Naive thymus-derived CD8-positive, alpha-beta T cell (primary cell): ENCODE results near the gene EOLA1. TPM values are rescaled to one million over a fixed set of nuclear protein-coding genes. Genes with fewer than 3 reads are reported as not detected.
A peak's percentile ranks its signal among the peaks of the same experiment; 100 is the strongest.
"Not testable (repeated sequence)": the region's sequence is repeated elsewhere in the genome, so short reads cannot be mapped to it uniquely, and the experiment has no call there.

Experiments
- ATAC-seq, 2 donors: fragments of 150-1000 bp; cut with Tn5 transposase in 1 of 2; sonication (Bioruptor Pico), chemical (Tn5 transposase) in 1 of 2; 1 replicate in 1 of 2; 2 replicates in 1 of 2; pipeline ENCODE4 v1.10.0; 2021; ENCODE audit warnings: mild to moderate bottlenecking in 2 of 2, moderate library complexity in 2 of 2
- POLR2A ChIA-PET: fragments of 350-600 bp; sonication (Branson Sonifier 250); formaldehyde crosslinking; loops from one replicate; lab custom pipeline; 2021; ENCODE audit warnings: antibody characterized with exemption; lab: Charles Lee
- DNase-seq, 10 donors: peaks; one replicate each; pipeline versions ENCODE4 v3.0.0 to v3.0.0-alpha.2; 2020 to 2022
- H3K27ac Mint-ChIP-seq, 10 donors: one replicate each; pipeline ENCODE4 v1.8.0; 2020 to 2022; ENCODE audit warnings: mild to moderate bottlenecking in 10 of 10, mixed read lengths in 10 of 10, moderate library complexity in 4 of 10, inconsistent platforms in 1 of 10
- H3K27me3 Mint-ChIP-seq, 5 donors: one replicate each; pipeline ENCODE4 v1.8.0; 2021 to 2022; ENCODE audit warnings: mixed read lengths in 5 of 5
- H3K36me3 Mint-ChIP-seq, 3 donors: one replicate each; pipeline ENCODE4 v1.8.0; 2020 to 2022; ENCODE audit warnings: mixed read lengths in 3 of 3, mild to moderate bottlenecking in 2 of 3, inconsistent platforms in 1 of 3
- H3K4me1 Mint-ChIP-seq, 4 donors: one replicate each; pipeline ENCODE4 v1.8.0; 2021 to 2022; ENCODE audit warnings: mixed read lengths in 4 of 4
- H3K4me3 Mint-ChIP-seq, 10 donors: one replicate each; pipeline ENCODE4 v1.8.0; 2020 to 2022; ENCODE audit warnings: mild to moderate bottlenecking in 10 of 10, mixed read lengths in 10 of 10, moderate library complexity in 6 of 10, inconsistent platforms in 1 of 10
- H3K9me3 Mint-ChIP-seq, 9 donors: one replicate each; pipeline ENCODE4 v1.8.0; 2020 to 2022; ENCODE audit warnings: mixed read lengths in 9 of 9, mild to moderate bottlenecking in 3 of 9, inconsistent platforms in 1 of 9, moderate library complexity in 1 of 9
- polyA plus RNA-seq, 3 donors: library from polyadenylated mRNA; unstranded; fragments of 300-500 nt; fragmentation: Illumina TruSeq; gene quantifications; one replicate each; pipeline ENCODE4 v1.2.3, GENCODE V29; 2021
- total RNA-seq, 8 experiments: library from RNA in 2 of 8; stranded (reverse) in 2 of 8; gene quantifications; one replicate each; pipeline ENCODE4 v1.2.3 and lab custom pipeline; 2021 to 2026

The EOLA1 gene
- total and polyA plus RNA-seq, 5 experiments from 2014 or later: 22.1 to 35.3 (median 24.4) TPM

DNA sequence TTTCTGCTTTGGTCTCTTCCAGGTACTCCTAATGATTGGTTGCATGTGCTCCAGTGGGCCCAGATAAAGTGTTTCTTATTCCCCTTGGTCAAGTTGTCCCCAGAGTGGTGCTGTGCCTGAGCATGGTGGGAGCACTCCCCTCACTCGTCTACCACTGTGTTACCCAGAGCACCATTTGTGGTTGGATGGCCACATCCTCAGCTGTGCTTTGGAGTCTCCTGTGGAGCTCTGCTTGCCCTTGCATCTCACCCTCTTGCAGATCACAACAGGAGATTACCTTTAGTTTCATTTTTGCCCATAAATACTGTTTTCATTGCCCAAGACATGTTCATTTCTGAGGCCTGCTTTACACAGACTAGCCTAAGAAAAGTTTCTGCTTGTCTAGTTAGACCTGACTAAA, 9.6 kb downstream of the EOLA1 start:
- H3K4me1 Mint-ChIP-seq, DNase-seq, ATAC-seq, H3K9me3 Mint-ChIP-seq, H3K36me3 Mint-ChIP-seq, POLR2A ChIA-PET, H3K27me3 Mint-ChIP-seq, H3K4me3 Mint-ChIP-seq: not testable (repeated sequence)
- H3K27ac Mint-ChIP-seq: peak overlapping the region in 2 of 10 donors; percentile 31 to 44

DNA sequence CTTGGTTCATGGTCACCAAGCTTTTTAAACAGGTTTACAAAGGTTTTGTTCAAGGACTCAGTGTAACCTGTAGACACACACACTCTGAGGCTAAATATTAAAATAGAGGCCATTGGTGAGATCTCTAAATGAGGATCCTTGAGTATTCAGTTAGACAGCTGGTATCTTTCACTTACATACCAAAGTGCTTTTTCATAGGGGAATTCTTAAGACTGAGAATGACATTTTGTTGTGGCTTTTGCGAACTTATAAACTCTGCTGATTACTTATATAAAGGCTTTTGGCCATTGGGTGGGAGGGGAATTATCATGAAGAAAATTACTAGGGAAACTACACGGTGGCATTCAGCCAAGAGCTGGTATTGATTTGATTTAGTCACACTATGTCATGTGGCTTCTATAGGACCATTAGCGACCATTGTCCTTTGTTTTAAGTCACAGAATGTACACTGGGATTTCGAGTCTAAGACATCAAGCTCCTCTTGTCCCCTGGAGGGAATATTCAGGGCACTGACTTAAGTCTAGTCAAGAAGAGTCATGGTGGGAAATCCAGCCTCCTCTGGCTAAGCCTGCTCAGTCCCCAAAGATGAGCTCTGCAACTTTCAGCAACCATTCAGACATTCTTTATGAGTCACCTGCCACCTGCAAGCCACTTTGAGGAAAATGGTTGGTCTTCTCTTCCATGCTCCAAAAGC, 10.6 kb downstream of the EOLA1 start:
- H3K27ac Mint-ChIP-seq, H3K36me3 Mint-ChIP-seq, H3K9me3 Mint-ChIP-seq, H3K4me1 Mint-ChIP-seq, POLR2A ChIA-PET, H3K27me3 Mint-ChIP-seq, DNase-seq, ATAC-seq, H3K4me3 Mint-ChIP-seq: not testable (repeated sequence)

DNA sequence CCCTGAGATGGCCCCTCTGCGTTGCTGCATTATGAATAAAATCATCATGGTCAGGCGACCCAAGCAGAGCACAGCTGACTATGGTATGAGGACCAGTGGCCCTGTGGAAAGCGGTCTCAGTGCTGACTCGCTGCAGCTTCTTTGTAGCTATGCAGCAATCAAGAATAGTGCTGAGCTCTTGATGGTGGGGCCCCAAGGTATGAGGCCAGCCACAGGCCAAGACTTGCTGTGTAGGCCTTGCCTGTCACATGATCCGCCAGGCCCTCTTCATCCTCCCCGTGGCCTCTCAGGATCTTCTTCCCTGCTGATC, 11.1 kb downstream of the EOLA1 start:
- H3K27ac Mint-ChIP-seq, H3K36me3 Mint-ChIP-seq, H3K4me1 Mint-ChIP-seq, H3K4me3 Mint-ChIP-seq, H3K27me3 Mint-ChIP-seq, H3K9me3 Mint-ChIP-seq, ATAC-seq, POLR2A ChIA-PET, DNase-seq: not testable (repeated sequence)

GRCh38 chrX:149555251-149555650, 14.4 kb downstream of the EOLA1 start:
- H3K4me1 Mint-ChIP-seq, ATAC-seq, H3K36me3 Mint-ChIP-seq, H3K4me3 Mint-ChIP-seq, POLR2A ChIA-PET, H3K27me3 Mint-ChIP-seq, H3K27ac Mint-ChIP-seq, DNase-seq, H3K9me3 Mint-ChIP-seq: not testable (repeated sequence)

GRCh38 chrX:149563359-149563758, 22.5 kb downstream of the EOLA1 start:
- POLR2A ChIA-PET: no interaction called here
- no peak for DNase-seq
- peak overlapping the region in 1 of 10 donors; percentile 59 for H3K27ac Mint-ChIP-seq
- ATAC-seq: no peak
- H3K4me3 Mint-ChIP-seq: no peak overlapping the region
- H3K4me1 Mint-ChIP-seq: no peaks in the 10 kb centered on the region
- peaks cover 0 to 4% (median 0%) of the 10 kb centered on the region in 5 donors for H3K27me3 Mint-ChIP-seq
- no peaks in the 10 kb centered on the region for H3K9me3 Mint-ChIP-seq
- H3K36me3 Mint-ChIP-seq: no peaks in the 10 kb centered on the region

GRCh38 chrX:149567621-149568417, 27.0 kb downstream of the EOLA1 start:
- no peak for ATAC-seq
- H3K27ac Mint-ChIP-seq: no peak overlapping the region
- POLR2A ChIA-PET: no interaction called here
- peaks cover 0 to 5% (median 4%) of the 10 kb centered on the region in 5 donors for H3K27me3 Mint-ChIP-seq
- no peaks in the 10 kb centered on the region for H3K4me1 Mint-ChIP-seq
- H3K36me3 Mint-ChIP-seq: no peaks in the 10 kb centered on the region
- no peaks in the 10 kb centered on the region for H3K9me3 Mint-ChIP-seq
- DNase-seq: no peak
- H3K4me3 Mint-ChIP-seq: no peak overlapping the region

DNA sequence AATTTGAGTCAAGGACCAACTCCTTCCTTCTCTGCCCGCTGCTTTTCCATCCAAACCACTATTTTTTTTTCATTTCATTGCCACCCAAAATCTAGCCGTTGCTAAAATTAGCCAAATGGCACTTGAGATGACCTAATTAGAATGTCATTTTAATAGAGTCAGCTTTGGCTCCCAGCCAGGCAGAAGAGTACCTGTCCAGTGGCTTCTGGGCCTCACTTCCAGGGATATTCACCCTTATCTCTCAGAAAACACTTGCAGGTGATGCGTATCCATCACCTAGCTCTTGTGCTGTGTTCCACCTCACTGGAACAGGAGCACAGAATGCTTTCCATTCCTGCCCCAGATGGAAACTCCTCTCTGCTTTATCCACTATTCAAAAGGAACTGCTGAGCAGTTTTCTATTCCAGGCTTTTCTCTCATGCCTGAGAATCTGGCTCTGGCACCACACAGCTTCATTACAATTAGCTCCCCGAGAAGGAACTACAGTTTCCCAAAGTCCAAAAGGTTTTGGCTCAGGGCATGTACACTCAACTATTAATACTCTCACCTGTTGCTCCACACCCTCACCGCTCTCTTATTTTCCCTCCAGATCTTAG, 28.0 kb downstream of the EOLA1 start:
- Mint-ChIP-seq H3K4me3 (no peak overlapping the region), H3K4me1 (no peaks in the 10 kb centered on the region), H3K27ac (no peak overlapping the region), H3K36me3 (no peaks in the 10 kb centered on the region), H3K27me3 (peaks cover 0 to 4% (median 4%) of the 10 kb centered on the region in 5 donors), H3K9me3 (no peaks in the 10 kb centered on the region)
- DNase-seq: no peak
- no peak for ATAC-seq
- POLR2A ChIA-PET: no interaction called here

DNA sequence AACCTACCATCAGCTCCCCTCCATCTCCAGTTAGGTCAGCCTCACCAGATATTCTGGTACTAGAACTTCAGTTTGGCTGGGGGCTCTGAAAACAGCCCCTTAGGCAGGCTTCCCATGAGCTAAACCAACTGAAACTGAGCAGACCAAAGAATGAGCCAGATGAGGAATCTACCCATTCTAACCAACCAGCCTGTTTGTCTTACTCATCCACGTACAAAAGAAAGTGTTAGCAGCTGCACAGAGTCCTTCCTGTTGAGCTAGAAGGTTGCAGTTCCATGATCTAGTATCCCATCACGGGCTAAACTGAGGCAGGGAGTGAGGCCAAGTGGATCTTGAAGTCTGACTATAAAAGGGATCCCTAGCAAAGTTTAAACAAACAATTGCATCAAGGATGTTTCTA, 29.0 kb downstream of the EOLA1 start:
- POLR2A ChIA-PET: no interaction called here
- H3K36me3 Mint-ChIP-seq: no peaks in the 10 kb centered on the region
- ATAC-seq (no peak), DNase-seq (no peak)
- peaks cover 0 to 4% (median 4%) of the 10 kb centered on the region in 5 donors for H3K27me3 Mint-ChIP-seq
- H3K4me1 Mint-ChIP-seq: no peaks in the 10 kb centered on the region
- no peaks in the 10 kb centered on the region for H3K9me3 Mint-ChIP-seq
- H3K27ac Mint-ChIP-seq: no peak overlapping the region
- no peak overlapping the region for H3K4me3 Mint-ChIP-seq

- no peaks in the 10 kb centered on the region for H3K4me1 Mint-ChIP-seq
- ATAC-seq (no peak), DNase-seq (no peak)
- H3K27me3 Mint-ChIP-seq: peaks cover 0 to 4% (median 4%) of the 10 kb centered on the region in 5 donors
- no peaks in the 10 kb centered on the region for H3K9me3 Mint-ChIP-seq
- H3K4me3 Mint-ChIP-seq: no peak overlapping the region
- no peak overlapping the region for H3K27ac Mint-ChIP-seq
- no peaks in the 10 kb centered on the region for H3K36me3 Mint-ChIP-seq
- POLR2A ChIA-PET: no interaction called here
Observed at GRCh38 chrX:149570668-149571067, 29.9 kb downstream of the EOLA1 start.

GRCh38 chrX:149571770-149572169, 31.0 kb downstream of the EOLA1 start:
- no peak for DNase-seq
- H3K27ac Mint-ChIP-seq: no peak overlapping the region
- POLR2A ChIA-PET: no interaction called here
- H3K27me3 Mint-ChIP-seq: peaks cover 0 to 4% (median 4%) of the 10 kb centered on the region in 5 donors
- H3K4me1 Mint-ChIP-seq: no peaks in the 10 kb centered on the region
- no peaks in the 10 kb centered on the region for H3K9me3 Mint-ChIP-seq
- no peaks in the 10 kb centered on the region for H3K36me3 Mint-ChIP-seq
- H3K4me3 Mint-ChIP-seq: no peak overlapping the region
- no peak for ATAC-seq

DNA sequence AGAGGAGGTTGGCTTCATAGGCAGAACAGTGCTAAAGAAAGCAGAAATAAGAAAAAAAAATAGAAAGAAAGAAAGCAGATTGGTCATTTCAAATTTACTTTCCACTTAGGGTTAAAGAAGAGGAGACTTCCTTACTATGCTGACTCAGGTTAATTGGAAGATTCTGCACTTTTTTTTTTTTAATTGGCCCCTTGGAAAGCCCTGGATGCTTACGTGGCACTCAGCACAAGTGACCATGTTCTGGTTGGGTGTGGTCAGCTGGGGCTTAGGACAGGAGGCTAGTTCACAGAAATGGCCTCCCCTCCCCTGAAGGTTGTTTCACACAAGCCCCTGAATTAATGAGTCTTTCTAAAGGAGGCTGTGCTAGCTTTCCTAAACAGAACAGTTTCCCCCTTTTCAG, 31.9 kb downstream of the EOLA1 start:
- POLR2A ChIA-PET: no interaction called here
- H3K4me1 Mint-ChIP-seq: no peaks in the 10 kb centered on the region
- peaks cover 0 to 4% (median 1%) of the 10 kb centered on the region in 5 donors for H3K27me3 Mint-ChIP-seq
- ATAC-seq (no peak), DNase-seq (no peak)
- H3K36me3 Mint-ChIP-seq: no peaks in the 10 kb centered on the region
- H3K27ac Mint-ChIP-seq: no peak overlapping the region
- H3K9me3 Mint-ChIP-seq: no peaks in the 10 kb centered on the region
- H3K4me3 Mint-ChIP-seq: no peak overlapping the region

DNA sequence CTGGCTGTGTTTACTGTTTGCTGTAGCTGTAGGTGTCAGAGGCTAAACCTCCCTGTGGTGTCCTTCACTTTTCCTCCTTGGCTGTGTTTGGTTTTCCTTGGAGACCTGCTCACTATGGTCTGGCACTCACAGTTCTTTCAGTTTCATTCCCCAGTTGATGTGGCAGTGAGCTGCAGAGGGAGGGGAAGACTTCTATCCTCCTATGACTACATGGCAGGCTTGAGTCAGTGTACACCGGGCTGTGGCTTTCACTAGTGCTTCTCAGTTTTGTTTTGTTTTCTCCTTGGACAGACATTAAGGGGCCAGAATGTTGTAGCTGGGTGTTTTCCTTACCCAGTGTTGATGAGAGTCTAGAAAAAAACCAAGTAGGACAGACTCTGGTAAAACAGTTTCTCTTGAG, 32.6 kb downstream of the EOLA1 start:
- H3K4me3 Mint-ChIP-seq, DNase-seq, H3K36me3 Mint-ChIP-seq, H3K9me3 Mint-ChIP-seq, H3K27ac Mint-ChIP-seq, H3K4me1 Mint-ChIP-seq, POLR2A ChIA-PET, ATAC-seq, H3K27me3 Mint-ChIP-seq: not testable (repeated sequence)

DNA sequence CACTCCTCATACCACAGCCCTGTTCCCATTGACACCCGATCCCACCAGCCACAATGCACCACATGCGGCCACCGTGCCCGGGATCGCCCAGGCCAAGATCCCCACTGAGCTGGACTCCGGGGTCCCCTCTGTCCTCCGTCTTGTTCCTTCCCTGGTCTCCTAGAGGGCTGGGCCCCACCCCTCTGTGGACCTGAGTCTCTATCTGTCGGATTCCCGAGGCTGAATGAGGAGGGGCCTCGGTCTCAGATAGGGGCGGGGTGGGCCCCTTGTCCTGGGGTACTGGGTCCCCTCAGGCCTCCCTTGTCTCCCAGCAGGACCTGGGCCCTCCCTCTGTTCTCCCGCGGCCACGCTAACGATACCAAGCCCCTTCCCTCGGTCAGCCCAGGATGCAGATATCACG, 44.8 kb downstream of the EOLA1 start:
- ATAC-seq, H3K4me3 Mint-ChIP-seq, DNase-seq, H3K9me3 Mint-ChIP-seq, H3K27me3 Mint-ChIP-seq, H3K36me3 Mint-ChIP-seq, H3K27ac Mint-ChIP-seq, H3K4me1 Mint-ChIP-seq, POLR2A ChIA-PET: not testable (repeated sequence)
